HG02798 (cell line): ENCODE results near the gene TFEC.
"Not testable (repeated sequence)": the region's sequence is repeated elsewhere in the genome, so short reads cannot be mapped to it uniquely, and the experiment has no call there.

Source experiments
- ATAC-seq: cut with Tn5 transposase; IDR thresholded peaks from one replicate; pipeline ENCODE4 v1.9.1; 2021; ENCODE audit warnings: mild to moderate bottlenecking; ENCODE audit not compliant: unreplicated experiment, poor library complexity

The TFEC gene

GRCh38 chr7:116030651-116031276 is at the start of gene TFEC:
Gene TFEC (minus strand): TSS chr7:116030763. CDS start chr7:115984441, 46,322 bp downstream.
- no peak for ATAC-seq

GRCh38 chr7:116075351-116076145 is 45.0 kb upstream of the TFEC start:
- no peak for ATAC-seq

- ATAC-seq: no peak
These were observed 41.1 kb upstream of the TFEC start for GRCh38 chr7:116071629-116072028.

GRCh38 chr7:116064179-116064578 is 33.6 kb upstream of the TFEC start:
- ATAC-seq: no peak

- no peak for ATAC-seq
These were observed 32.1 kb upstream of the TFEC start for GRCh38 chr7:116062666-116063065.

GRCh38 chr7:116052006-116052405 is 21.4 kb upstream of the TFEC start:
- ATAC-seq: no peak

GRCh38 chr7:116047261-116047660 is 16.7 kb upstream of the TFEC start:
- ATAC-seq: not testable (repeated sequence)

- no peak for ATAC-seq
These were observed 15.0 kb upstream of the TFEC start for GRCh38 chr7:116045532-116045931.

GRCh38 chr7:116041615-116042014 is 11.1 kb upstream of the TFEC start:
- ATAC-seq: peak; percentile 98

GRCh38 chr7:116037401-116037800 is 6.8 kb upstream of the TFEC start:
- no peak for ATAC-seq

GRCh38 chr7:116034411-116034810 is 3.8 kb upstream of the TFEC start:
- no peak for ATAC-seq

GRCh38 chr7:116032886-116033285 is 2.3 kb upstream of the TFEC start:
- ATAC-seq: no peak

- peak; percentile 83 for ATAC-seq
These were observed 1.8 kb downstream of the TFEC start for GRCh38 chr7:116028787-116029186.

GRCh38 chr7:116027786-116028185 is 2.8 kb downstream of the TFEC start:
- ATAC-seq: no peak

- no peak for ATAC-seq
These were observed 5.4 kb downstream of the TFEC start for GRCh38 chr7:116024826-116025809.

- ATAC-seq: peak; percentile 58
These were observed 9.3 kb downstream of the TFEC start for GRCh38 chr7:116021237-116021636.

GRCh38 chr7:116018731-116019130 is 11.8 kb downstream of the TFEC start:
- no peak for ATAC-seq

GRCh38 chr7:116013675-116014074 is 16.9 kb downstream of the TFEC start:
- ATAC-seq: no peak

- no peak for ATAC-seq
These were observed 19.0 kb downstream of the TFEC start for GRCh38 chr7:116011584-116011983.

GRCh38 chr7:116004762-116005161 is 25.8 kb downstream of the TFEC start:
- not testable (repeated sequence) for ATAC-seq

- no peak for ATAC-seq
These were observed 33.3 kb downstream of the TFEC start for GRCh38 chr7:115997221-115997620.
